Central memory CD8-positive, alpha-beta T cell (primary cell): ENCODE measurements around the gene SLC11A1.

Experiments
- ATAC-seq: fragments of 150-1000 bp; cut with Tn5 transposase; replicated peaks from 2 replicates; pipeline ENCODE4 v1.10.0; 2022; ENCODE audit warnings: mild to moderate bottlenecking, moderate FRiP score, moderate number of reproducible peaks; ENCODE audit not compliant: poor library complexity, severe bottlenecking; ENCODE audit errors: extremely low read depth
- DNase-seq, 2 donors: peaks; one replicate each; pipeline ENCODE4 v3.0.0; 2021; ENCODE audit warnings: low spot score in 2 of 2
- H3K27ac Mint-ChIP-seq: one replicate; pipeline ENCODE4 v1.8.0; 2022; ENCODE audit warnings: low read depth, mild to moderate bottlenecking, moderate library complexity, mixed read lengths
- H3K27me3 Mint-ChIP-seq: one replicate; pipeline ENCODE4 v1.8.0; 2022; ENCODE audit warnings: mixed read lengths
- H3K36me3 Mint-ChIP-seq: one replicate; pipeline ENCODE4 v1.8.0; 2022; ENCODE audit warnings: mild to moderate bottlenecking, moderate library complexity, mixed read lengths; ENCODE audit not compliant: insufficient read depth
- H3K4me1 Mint-ChIP-seq: one replicate; pipeline ENCODE4 v1.8.0; 2022; ENCODE audit warnings: mixed read lengths
- H3K4me3 Mint-ChIP-seq: one replicate; pipeline ENCODE4 v1.8.0; 2022; ENCODE audit warnings: mild to moderate bottlenecking, moderate library complexity, mixed read lengths
- H3K9me3 Mint-ChIP-seq: one replicate; pipeline ENCODE4 v1.8.0; 2022; ENCODE audit warnings: mixed read lengths

Gene SLC11A1, protein sequence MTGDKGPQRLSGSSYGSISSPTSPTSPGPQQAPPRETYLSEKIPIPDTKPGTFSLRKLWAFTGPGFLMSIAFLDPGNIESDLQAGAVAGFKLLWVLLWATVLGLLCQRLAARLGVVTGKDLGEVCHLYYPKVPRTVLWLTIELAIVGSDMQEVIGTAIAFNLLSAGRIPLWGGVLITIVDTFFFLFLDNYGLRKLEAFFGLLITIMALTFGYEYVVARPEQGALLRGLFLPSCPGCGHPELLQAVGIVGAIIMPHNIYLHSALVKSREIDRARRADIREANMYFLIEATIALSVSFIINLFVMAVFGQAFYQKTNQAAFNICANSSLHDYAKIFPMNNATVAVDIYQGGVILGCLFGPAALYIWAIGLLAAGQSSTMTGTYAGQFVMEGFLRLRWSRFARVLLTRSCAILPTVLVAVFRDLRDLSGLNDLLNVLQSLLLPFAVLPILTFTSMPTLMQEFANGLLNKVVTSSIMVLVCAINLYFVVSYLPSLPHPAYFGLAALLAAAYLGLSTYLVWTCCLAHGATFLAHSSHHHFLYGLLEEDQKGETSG

DNA sequence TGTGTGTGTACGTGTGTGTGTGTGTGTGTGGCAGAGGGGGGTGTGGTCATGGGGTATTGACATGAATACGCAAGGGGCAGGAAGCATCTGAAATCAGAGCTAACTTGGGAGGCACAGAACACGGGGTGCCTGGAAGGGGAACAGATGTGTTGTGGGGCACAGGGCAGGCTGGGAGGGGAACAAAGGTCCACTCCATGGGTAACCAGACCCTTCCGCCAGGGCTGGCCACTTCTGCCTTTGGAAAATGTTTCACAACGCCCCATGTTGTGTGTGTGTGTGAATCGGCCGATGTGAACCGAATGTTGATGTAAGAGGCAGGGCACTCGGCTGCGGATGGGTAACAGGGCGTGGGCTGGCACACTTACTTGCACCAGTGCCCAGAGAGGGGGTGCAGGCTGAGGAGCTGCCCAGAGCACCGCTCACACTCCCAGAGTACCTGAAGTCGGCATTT is at the start of gene SLC11A1:
SLC11A1 (plus strand) TSS at position 358 of the 451 bp plus-strand sequence. CDS start 96 bp downstream, outside the sequence.
- Mint-ChIP-seq H3K36me3 (no peaks in the 10 kb centered on the region), H3K27ac (no peak within 1 kb of the TSS)
- no peak for DNase-seq

DNA sequence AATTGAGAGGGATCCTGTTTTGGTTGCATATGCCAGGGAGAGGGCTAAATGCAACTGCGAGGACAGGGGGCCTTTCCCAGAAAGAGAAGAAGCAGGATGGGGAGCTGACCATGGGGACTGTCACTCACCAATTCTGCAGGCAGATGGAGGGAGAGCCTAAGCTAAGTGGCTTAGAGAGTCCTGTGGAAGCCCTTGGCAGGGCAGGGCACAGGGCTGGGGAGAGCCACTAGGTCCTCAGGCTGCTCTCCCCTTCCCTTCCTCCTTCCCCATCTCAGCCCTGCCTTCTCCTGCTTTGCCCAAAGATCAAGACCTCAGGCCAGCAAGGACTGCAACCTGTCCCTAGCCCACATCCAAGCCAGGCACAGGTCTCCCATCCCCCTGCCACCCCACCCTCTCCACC is 49.8 kb upstream of the SLC11A1 start:
- ATAC-seq (no peak), DNase-seq (no peak)
- no peaks in the 10 kb centered on the region for H3K4me1 Mint-ChIP-seq
- no peaks in the 10 kb centered on the region for H3K9me3 Mint-ChIP-seq
- no peak overlapping the region for H3K4me3 Mint-ChIP-seq
- H3K27ac Mint-ChIP-seq = no peak overlapping the region
- H3K36me3 Mint-ChIP-seq = no peaks in the 10 kb centered on the region
- no peaks in the 10 kb centered on the region for H3K27me3 Mint-ChIP-seq

More for the DNA sequence above, at the start of gene SLC11A1:
- Mint-ChIP-seq H3K27me3 (peaks cover 6% of the 10 kb centered on the region), H3K4me1 (peaks cover 8% of the 10 kb centered on the region), H3K4me3 (no peak within 1 kb of the TSS), H3K9me3 (no peaks in the 10 kb centered on the region)
- no peak for ATAC-seq

DNA sequence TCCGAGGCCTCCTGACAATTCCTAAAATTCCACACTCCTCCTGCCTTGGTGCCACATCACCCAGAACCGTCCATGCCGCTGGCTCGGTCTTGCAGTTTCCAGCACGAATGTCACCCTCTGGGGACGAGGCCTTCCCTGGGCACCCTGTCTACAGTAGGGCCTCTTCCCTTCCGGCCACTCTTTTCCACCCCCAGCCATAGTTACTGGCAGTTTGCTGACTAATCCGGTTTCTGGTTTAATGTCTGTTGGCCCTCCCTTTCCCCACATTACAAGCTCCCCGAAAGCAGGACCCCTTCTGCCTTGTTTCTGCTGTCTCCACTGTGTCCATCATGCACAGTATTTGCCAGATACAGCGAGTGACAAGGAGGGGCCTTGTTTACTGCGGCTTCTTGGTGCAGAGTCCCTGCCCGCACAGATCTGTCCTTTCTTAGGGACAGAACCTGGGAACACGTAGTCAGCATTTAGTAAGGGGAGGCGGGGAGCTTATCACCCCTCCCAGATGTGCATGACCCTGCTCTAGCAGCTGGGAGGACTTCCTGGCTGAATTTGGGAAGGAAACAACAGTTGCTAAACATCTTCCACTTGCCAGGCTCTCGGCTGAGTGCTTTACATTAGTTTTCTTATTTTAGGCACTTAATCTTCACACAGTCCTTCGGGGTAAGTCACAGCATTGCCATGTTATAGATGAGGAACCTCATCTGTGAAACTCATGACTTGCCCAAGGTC is 49.0 kb upstream of the SLC11A1 start:
- H3K9me3 Mint-ChIP-seq = no peaks in the 10 kb centered on the region
- H3K4me1 Mint-ChIP-seq = no peaks in the 10 kb centered on the region
- ATAC-seq = no peak
- no peaks in the 10 kb centered on the region for H3K27me3 Mint-ChIP-seq
- no peaks in the 10 kb centered on the region for H3K36me3 Mint-ChIP-seq
- DNase-seq = no peak
- no peak overlapping the region for H3K27ac Mint-ChIP-seq
- H3K4me3 Mint-ChIP-seq = no peak overlapping the region

DNA sequence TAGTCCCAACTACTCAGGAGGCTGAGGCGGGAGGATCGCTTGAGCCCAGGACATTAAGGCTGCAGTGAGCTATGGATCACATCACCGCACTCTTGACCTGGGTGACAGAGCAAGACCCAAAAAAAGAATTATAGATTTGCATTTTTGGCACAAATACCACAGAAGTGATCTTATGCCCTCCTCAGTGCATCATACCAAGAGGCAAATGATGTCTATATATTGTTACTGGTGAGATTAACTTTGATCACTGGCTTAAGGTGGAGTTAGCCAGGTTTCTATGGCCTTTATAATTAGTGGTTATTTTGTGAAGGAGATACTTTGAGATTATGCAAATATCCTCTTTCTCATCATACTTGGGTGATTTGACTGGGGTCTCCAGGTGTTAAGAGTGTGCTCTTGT is 47.5 kb upstream of the SLC11A1 start:
- ATAC-seq = no peak
- Mint-ChIP-seq H3K4me3 (no peak overlapping the region), H3K27me3 (no peaks in the 10 kb centered on the region), H3K4me1 (no peaks in the 10 kb centered on the region), H3K27ac (no peak overlapping the region), H3K9me3 (no peaks in the 10 kb centered on the region), H3K36me3 (no peaks in the 10 kb centered on the region)
- no peak for DNase-seq

DNA sequence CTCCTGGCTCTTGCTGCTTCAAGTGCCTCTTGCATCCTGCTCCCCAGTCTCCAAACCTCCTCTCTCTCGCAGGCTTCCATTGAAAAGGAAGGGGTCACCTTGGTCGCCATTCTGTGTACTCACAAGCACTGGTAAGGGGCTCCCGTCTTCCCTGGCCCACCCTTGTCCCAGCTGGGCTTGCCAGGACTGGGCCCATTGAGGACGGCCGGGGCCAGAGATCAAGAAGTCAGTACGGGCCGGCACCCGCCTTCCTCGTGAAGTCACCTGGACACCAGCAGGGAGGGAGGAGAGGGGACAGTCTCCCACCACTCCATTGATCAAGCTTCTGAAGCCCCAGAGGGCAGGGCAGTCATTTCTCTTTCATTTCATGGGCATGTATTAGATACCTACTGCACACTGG is 41.4 kb upstream of the SLC11A1 start:
- no peak for ATAC-seq

DNA sequence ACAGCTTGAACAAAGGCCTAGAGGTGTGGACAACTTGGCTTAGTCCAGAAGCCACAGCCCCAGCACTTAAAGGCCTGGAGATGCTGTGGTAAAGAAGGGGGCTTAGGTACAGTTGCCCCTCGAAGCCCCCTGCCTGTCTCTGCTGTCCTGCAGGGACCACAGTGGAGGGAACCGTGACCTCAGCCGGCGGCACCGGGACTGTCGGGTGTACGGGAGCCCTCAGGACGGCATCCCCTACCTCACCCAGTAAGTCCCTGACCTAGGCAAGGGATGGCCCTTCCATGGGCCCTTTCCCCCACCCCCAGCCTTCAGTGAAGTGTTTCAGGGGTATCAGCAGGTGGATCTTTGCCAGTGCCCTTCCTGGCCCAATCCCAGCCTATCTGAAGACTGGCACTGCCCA is 40.7 kb upstream of the SLC11A1 start:
- ATAC-seq (no peak), DNase-seq (no peak)
- Mint-ChIP-seq H3K4me3 (no peak overlapping the region), H3K27ac (no peak overlapping the region), H3K9me3 (no peaks in the 10 kb centered on the region), H3K36me3 (no peaks in the 10 kb centered on the region), H3K27me3 (no peaks in the 10 kb centered on the region), H3K4me1 (no peaks in the 10 kb centered on the region)

More for the DNA sequence above, 41.4 kb upstream of the SLC11A1 start:
- no peak overlapping the region for H3K4me3 Mint-ChIP-seq
- no peak for DNase-seq
- H3K27ac Mint-ChIP-seq = peak overlapping the region; percentile 10
- no peaks in the 10 kb centered on the region for H3K36me3 Mint-ChIP-seq
- H3K27me3 Mint-ChIP-seq = no peaks in the 10 kb centered on the region
- no peaks in the 10 kb centered on the region for H3K4me1 Mint-ChIP-seq
- H3K9me3 Mint-ChIP-seq = no peaks in the 10 kb centered on the region

DNA sequence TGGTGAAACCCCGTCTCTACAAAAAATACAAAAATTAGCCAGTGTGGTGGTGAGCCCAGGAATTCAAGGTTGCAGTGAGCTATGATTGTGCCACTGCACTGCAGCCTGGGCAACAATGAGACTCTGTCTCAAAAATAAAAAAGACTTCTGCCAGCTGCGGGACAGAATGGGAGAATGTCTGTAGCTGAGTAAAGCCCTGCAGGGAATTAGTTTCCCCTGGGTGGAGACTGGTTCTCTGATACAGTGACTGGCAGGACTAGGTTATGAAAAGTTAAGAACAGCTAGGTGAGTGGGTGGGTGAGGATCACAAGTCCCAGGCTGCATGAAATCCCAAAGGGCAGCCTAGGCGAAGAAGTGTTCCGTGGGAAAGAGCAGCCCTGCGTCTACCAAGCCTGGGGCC is 39.2 kb upstream of the SLC11A1 start:
- Mint-ChIP-seq H3K27me3 (no peaks in the 10 kb centered on the region), H3K9me3 (no peaks in the 10 kb centered on the region), H3K4me1 (no peaks in the 10 kb centered on the region), H3K36me3 (no peaks in the 10 kb centered on the region), H3K4me3 (no peak overlapping the region), H3K27ac (no peak overlapping the region)
- no peak for DNase-seq
- ATAC-seq = no peak

DNA sequence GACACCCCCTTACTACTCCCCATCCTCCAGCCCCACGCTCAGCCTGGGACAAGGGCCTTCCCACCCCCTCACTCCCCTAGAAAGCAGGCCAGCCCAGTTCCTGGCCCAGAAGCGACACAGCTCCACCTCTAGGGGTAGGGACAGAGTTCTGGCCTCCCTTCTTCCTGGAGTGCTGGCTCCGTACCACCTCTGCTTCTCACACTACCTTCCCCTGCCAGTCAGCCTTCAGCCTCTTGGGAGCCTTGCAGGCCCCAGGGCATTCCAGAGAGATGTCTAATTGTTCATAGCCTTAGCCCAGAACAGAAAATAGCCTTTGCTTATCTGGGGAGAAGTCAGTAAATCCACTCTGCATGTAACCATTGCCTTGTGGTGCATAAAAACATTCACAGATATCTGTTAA is 38.5 kb upstream of the SLC11A1 start:
- Mint-ChIP-seq H3K4me1 (no peaks in the 10 kb centered on the region), H3K4me3 (no peak overlapping the region), H3K9me3 (no peaks in the 10 kb centered on the region), H3K27me3 (no peaks in the 10 kb centered on the region), H3K27ac (no peak overlapping the region), H3K36me3 (no peaks in the 10 kb centered on the region)
- no peak for DNase-seq
- no peak for ATAC-seq

DNA sequence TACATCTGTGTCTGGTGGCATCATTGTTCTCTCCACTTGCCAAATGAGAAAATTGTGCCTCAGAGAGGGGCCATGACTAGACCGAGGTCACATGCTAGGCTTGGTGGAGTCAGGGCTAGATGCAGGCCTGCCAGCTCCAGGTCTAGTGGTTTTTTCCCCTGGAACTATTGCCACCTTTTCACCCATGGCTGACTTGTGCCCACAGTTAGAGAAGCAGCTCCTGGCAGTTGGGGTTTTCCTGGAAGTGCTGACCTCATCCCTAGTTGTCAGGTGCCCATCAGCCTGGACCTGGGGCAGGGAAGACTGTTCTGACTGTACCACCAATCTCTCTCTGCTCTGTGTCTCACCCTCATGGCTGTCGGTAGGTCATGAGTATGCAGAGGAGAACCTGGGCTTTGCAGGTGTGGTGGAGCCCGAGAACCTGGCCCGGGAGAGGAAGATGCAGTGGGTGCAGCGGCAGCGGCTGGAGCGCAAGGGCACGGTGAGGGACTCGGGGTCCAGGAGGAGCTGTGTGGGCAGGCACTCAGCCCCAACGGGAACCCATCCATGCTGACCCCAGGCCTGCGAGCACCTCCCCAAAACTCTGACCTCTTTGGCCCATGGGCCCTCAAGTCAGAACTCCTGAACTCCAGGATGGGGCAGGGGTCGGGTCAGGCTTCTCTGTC is 37.9 kb upstream of the SLC11A1 start:
- no peaks in the 10 kb centered on the region for H3K9me3 Mint-ChIP-seq
- H3K36me3 Mint-ChIP-seq = no peaks in the 10 kb centered on the region
- no peak overlapping the region for H3K4me3 Mint-ChIP-seq
- ATAC-seq (no peak), DNase-seq (no peak)
- H3K27me3 Mint-ChIP-seq = no peaks in the 10 kb centered on the region
- H3K4me1 Mint-ChIP-seq = no peaks in the 10 kb centered on the region
- no peak overlapping the region for H3K27ac Mint-ChIP-seq

DNA sequence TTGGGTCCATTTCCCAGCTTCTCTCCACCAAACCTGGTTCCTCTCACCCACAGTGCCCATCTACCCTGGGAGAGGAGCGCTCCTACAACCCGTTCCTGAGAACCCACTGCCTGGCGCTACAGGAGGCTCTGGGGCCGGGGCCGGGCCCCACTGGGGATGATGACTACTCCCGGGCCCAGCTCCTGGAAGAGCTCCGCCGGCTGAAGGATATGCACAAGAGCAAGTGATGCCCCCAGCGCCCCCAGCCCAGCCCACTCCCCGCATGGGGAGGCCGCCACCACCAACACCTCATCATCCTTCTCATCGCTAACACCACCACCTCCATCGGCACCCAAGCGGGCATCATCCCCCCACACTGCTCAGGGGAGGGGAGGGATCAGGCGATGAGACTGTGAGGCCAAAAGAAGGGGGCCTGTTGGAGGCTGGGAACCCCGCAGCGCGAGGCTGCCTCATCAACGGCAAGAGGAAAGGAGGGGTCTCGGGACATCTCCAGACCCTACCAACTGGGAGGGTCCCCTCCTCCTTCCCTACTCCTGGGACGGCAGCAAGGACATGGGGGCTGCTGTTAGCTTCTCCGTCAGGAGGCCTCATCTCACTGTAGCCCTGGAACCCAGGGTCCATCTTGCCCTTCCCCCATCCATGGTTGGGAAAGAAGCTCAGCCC is 37.2 kb upstream of the SLC11A1 start:
- DNase-seq = no peak
- Mint-ChIP-seq H3K4me3 (no peak overlapping the region), H3K27me3 (no peaks in the 10 kb centered on the region), H3K4me1 (no peaks in the 10 kb centered on the region), H3K27ac (no peak overlapping the region), H3K36me3 (no peaks in the 10 kb centered on the region), H3K9me3 (no peaks in the 10 kb centered on the region)
- ATAC-seq = no peak

DNA sequence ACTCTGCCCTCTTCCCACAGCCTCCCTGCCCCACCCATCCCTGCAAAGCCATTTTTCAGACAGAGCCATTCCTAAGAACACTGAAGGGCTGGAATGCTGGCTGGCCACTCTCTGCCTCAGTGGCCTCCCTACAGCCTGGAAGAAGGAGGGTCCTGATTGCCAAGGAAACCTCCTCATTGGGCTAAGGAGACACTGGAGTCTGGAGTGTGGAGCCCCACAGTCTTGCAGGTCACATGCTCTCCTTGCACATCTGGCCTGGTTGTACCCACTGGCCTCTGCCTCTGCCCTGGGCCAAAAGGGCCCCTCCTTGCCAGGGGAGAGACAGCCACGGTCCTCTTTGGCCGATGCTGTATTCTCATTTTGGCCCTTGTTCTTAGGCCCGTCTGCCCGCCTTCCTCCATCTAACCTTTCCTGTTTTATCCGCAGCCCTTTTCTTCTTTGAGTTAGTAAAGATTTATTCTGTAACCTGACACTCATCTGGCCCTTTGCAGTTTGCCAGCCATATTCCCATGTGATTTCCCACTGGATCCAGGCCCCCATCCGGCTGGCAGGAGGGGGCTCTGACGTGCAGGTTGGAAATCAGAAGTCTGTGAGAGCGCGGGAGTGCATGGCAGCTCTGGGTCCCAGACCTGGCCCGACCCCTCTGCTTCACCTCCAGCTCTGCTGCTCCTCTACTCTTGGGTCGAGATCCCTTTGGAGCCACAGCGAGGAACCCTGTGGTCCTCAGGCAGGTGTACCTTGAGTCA is 36.4 kb upstream of the SLC11A1 start:
- Mint-ChIP-seq H3K4me1 (no peaks in the 10 kb centered on the region), H3K27ac (no peak overlapping the region), H3K27me3 (no peaks in the 10 kb centered on the region), H3K9me3 (no peaks in the 10 kb centered on the region), H3K4me3 (no peak overlapping the region), H3K36me3 (no peaks in the 10 kb centered on the region)
- DNase-seq (no peak), ATAC-seq (no peak)

DNA sequence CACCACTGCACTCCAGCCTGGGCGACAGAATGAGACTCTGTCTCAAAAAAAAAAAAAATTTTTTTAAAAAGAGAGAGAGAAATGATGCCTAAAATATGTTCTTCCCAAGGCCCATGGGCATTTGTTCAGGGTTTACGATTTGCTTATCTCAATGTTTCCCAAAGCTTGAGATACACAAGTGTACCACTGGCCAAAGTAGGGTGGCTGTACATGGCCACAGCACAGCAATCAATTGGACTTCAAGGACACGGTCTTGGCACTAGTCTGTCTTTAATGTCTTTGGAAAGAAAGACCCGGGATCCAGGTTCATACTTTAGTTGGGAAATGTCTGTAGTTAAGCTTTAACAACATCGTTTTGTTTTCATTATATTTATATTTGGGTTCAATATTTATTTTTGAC is 34.9 kb upstream of the SLC11A1 start:
- Mint-ChIP-seq H3K27me3 (no peaks in the 10 kb centered on the region), H3K36me3 (peaks cover 3% of the 10 kb centered on the region), H3K4me3 (no peak overlapping the region), H3K9me3 (peaks cover 6% of the 10 kb centered on the region), H3K27ac (no peak overlapping the region), H3K4me1 (no peaks in the 10 kb centered on the region)
- ATAC-seq = no peak
- no peak for DNase-seq
